AG10803 (cell line): ENCODE results near the gene PREP.
"Not testable (repeated sequence)": the region's sequence is repeated elsewhere in the genome, so short reads cannot be mapped to it uniquely, and the experiment has no call there.

Source experiments
- DNase-seq: peaks from one replicate; pipeline ENCODE4 v3.0.0; 2010; ENCODE audit warnings: low read depth
- H3K4me3 ChIP-seq: 2 replicates; pipeline ENCODE4 v1.5.1; 2011; ENCODE audit warnings: mild to moderate bottlenecking, low read length, control low read depth
- TF ChIP-seq, protein P1 (sequence below): conservative IDR thresholded peaks from 2 replicates; pipeline ENCODE4 v1.5.1; 2011; ENCODE audit warnings: mild to moderate bottlenecking, low read length, control low read depth, inconsistent platforms

The PREP gene

DNA sequence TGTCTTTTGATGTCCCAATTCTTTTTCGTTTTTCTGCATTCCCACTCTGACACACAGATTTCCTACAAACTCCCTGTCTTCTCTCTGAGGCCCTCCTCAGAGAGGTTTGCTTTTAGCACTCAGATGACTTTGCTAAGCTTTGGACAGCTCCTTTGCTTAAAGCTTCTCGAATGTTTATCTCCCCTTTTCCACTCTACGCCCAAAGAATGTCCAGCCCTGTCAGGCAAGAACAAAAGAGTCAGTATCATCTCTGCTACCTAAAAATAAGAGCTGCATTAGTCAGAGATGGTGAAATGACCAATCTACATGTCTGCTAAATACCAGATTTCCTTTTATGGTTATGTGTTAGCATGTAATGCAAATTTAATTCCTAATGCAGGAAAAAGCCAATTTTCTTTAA lies 56.8 kb downstream of the PREP start:
- DNase-seq, result peak; percentile 74
- no peak overlapping the region for H3K4me3 ChIP-seq
- TF ChIP-seq, protein P1, sequence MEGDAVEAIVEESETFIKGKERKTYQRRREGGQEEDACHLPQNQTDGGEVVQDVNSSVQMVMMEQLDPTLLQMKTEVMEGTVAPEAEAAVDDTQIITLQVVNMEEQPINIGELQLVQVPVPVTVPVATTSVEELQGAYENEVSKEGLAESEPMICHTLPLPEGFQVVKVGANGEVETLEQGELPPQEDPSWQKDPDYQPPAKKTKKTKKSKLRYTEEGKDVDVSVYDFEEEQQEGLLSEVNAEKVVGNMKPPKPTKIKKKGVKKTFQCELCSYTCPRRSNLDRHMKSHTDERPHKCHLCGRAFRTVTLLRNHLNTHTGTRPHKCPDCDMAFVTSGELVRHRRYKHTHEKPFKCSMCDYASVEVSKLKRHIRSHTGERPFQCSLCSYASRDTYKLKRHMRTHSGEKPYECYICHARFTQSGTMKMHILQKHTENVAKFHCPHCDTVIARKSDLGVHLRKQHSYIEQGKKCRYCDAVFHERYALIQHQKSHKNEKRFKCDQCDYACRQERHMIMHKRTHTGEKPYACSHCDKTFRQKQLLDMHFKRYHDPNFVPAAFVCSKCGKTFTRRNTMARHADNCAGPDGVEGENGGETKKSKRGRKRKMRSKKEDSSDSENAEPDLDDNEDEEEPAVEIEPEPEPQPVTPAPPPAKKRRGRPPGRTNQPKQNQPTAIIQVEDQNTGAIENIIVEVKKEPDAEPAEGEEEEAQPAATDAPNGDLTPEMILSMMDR, result no peak; the same call in 1 of the 2 replicates

DNA sequence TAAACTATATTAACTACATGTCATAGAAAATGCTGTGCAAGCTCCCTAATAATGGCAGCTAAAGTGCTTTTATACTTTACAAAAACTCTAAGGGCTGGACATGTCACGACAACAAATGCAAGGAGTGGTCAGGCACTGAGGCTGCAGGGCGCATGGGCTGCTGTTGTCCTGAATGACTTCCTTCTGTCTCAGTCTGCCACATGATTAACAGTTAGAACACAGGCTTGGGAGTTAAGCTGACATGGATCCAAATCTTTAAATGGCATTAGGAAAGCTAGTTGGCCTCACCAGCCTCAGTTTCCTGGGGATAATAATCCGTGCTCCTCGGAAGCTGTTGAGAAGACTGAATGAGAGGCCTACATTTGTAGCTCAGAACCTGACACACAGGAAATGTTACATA lies 57.4 kb downstream of the PREP start:
- H3K4me3 ChIP-seq, result no peak overlapping the region
- TF ChIP-seq, protein P1, result no peak
- no peak for DNase-seq

DNA sequence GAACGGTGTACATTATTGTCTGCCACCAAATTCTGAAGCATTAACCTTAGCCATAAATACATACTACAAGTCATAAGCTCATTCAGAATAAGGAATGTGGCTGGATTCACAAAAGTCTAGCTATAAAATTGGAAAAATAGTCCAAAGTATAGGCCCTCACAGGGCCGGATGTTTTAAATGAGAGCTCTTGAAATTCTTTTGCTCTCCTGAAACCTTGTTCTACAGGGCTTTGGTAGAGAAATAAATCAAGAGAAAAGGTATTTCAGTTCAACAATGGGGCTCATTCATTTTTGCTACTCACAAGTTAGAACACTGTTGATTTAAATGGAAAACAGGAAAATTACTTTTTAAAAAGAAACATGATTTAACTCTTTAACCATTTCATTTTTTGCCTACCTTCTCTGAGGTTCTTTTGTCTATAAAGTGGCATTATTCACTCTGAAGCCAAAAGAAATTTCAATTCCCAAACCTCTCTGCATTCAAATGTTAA lies 58.0 kb downstream of the PREP start:
- TF ChIP-seq, protein P1, result no peak
- H3K4me3 ChIP-seq, result no peak overlapping the region

DNA sequence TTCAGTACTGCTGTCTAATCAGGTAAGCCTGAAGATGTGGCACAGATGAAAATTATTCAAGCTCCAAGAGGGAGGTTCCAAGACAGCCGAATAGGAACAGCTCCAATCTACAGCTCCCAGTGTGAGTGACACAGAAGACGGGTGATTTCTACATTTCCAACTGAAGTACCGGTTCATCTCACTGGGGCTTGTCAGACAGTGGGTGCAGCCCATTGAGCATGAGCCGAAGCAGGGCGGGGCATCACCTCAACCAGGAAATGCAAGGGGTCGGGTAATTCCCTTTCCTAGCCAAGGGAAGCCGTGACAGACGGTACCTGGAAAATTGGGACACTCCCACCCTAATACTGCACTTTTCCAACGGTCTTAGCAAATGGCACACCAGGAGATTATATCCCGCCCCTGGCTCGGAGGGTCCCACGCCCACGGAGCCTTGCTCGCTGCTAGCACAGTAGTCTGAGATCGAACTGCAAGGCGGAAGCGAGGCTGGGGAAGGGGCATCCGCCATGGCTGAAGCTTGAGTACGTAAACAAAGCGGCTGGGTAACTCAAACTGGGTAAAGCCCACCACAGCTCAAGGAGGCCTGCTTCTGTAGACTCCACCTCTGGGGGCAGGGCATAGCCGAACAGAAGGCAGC lies 64.4 kb downstream of the PREP start:
- not testable (repeated sequence) for DNase-seq

More for the DNA sequence above, 58.0 kb downstream of the PREP start:
- no peak for DNase-seq

DNA sequence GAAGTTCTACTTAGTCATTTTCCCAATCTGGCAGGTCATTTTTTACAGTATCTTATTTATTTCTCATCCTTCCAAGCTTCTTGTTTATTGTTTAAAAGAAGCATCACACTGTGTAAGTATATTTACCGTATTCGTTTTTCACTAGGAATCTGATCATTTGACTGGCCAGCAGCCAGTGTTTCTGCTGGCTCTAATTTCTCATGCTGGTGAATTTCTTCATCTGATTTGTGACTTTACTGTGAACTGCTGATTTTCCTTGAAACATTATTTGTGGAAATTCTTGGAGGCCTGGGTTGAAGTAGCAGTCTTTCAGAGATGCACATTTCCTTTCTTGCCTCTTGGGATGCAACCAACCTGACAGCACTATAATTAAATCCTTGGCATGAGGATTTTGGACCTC lies 65.9 kb downstream of the PREP start:
- TF ChIP-seq, protein P1, result no peak
- H3K4me3 ChIP-seq, result no peak overlapping the region
- no peak for DNase-seq

More for the DNA sequence above, 64.4 kb downstream of the PREP start:
- H3K4me3 ChIP-seq, result not testable (repeated sequence)

DNA sequence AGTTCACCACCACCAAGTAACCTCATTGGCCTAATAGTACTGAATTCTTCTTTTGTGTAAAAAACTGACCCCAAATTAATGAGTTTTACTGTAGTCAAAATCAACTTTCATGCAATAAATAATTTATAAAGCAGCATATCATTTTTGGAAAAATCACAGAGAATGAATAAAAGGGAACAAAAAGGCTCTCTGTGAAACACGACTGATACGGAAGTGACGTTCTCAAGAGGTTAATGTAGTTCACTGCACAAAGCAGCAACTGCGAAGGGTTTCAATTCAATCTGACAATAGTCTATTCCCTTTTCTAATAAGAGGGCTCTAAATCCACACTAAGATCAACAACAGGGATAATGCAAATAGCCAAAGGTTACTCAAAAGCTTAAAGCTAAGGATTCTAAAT lies 70.3 kb downstream of the PREP start:
- no peak for DNase-seq
- H3K4me3 ChIP-seq, result no peak overlapping the region
- TF ChIP-seq, protein P1, result no peak

DNA sequence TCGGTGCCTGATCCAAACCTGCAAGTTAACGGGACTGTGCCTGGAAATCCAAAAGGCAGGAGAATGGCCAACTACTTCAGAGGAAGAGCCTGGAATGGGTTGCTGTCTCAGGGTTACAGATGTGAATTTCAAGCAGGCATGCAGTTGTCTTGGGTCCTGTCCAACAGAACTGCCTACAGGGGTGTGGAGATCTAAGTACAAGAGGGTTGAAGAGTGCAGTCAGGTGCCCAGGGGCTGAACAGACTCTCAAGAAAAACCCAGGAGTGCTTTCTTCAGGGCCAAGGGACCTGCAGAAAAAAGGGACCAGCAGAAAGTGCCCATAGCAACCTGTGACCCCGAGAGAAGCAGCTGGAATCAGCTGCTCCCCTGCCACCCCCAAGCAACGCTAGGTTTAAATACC lies 71.0 kb downstream of the PREP start:
- no peak overlapping the region for H3K4me3 ChIP-seq

More for the DNA sequence above, 71.0 kb downstream of the PREP start:
- DNase-seq, result no peak
- TF ChIP-seq, protein P1, result no peak
